ENCODE measurements around the gene TASP1.

DNA sequence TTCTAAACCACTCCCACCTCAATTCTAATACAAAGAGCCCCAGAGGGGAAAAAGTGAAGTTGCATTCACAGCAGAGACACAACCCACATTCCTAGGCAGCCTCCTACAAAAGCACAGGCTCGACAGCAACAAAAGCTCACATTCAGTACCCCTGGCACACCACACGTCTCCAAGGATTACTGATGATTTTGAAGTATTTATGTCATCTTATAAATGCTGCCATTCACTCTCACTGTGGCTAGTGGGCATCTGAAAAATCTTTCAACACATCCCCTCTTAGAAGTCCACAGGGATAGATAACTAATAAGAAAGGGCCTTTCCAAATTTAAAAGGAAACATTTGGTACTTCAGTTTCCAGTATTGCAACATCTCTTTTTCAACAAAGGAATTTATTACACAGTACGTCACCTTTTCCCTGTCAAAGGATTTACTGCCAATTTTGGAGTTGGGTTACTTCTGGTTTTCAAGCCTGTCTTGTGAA lies 146.7 kb downstream of the TASP1 start:
- TF ChIP-seq POLR2A (IDR thresholded peaks at IDR 0.05) = no peak
- TF ChIP-seq, protein P1, sequence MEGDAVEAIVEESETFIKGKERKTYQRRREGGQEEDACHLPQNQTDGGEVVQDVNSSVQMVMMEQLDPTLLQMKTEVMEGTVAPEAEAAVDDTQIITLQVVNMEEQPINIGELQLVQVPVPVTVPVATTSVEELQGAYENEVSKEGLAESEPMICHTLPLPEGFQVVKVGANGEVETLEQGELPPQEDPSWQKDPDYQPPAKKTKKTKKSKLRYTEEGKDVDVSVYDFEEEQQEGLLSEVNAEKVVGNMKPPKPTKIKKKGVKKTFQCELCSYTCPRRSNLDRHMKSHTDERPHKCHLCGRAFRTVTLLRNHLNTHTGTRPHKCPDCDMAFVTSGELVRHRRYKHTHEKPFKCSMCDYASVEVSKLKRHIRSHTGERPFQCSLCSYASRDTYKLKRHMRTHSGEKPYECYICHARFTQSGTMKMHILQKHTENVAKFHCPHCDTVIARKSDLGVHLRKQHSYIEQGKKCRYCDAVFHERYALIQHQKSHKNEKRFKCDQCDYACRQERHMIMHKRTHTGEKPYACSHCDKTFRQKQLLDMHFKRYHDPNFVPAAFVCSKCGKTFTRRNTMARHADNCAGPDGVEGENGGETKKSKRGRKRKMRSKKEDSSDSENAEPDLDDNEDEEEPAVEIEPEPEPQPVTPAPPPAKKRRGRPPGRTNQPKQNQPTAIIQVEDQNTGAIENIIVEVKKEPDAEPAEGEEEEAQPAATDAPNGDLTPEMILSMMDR (IDR thresholded peaks at IDR 0.05) = peak in 3 of 5 experiments; percentile 6 to 42 (median 19)
- TF ChIP-seq POLR2AphosphoS5 (IDR thresholded peaks at IDR 0.05) = peak; percentile 29 to 64 (median 62)
- no peak for TF ChIP-seq EP300 (IDR thresholded peaks at IDR 0.05; ENCODE audit: low read depth)

All from transverse colon (tissue), 4 donors.